Prostate gland (tissue), 2 donors: ENCODE data around the gene MVP. TPM values are rescaled to one million over a fixed set of nuclear protein-coding genes. Genes with fewer than 3 reads are reported as not detected.
A peak's percentile ranks its signal among the peaks of the same experiment; 100 is the strongest.

Source experiments
- DNase-seq: peaks from one replicate; pipeline ENCODE4 v3.0.0-alpha.2; 2019; ENCODE audit warnings: low spot score
- H3K27ac ChIP-seq, 2 donors: fragments of 200-600 bp; sonication (generic); 2 replicates each; pipeline ENCODE4 v1.5.1; 2017 to 2019
- H3K27me3 ChIP-seq: fragments of 200-600 bp; sonication (generic); replicated peaks from 2 replicates; pipeline ENCODE4 v1.5.1; 2019; ENCODE audit not compliant: insufficient read depth
- H3K36me3 ChIP-seq, 2 donors: fragments of 200-600 bp; sonication (generic); 1 replicate in 1 of 2; 2 replicates in 1 of 2; pipeline versions ENCODE4 v1.5.1 to v1.8.1; 2017 to 2019
- H3K4me1 ChIP-seq: fragments of 200-600 bp; sonication (generic); replicated peaks from 2 replicates; pipeline ENCODE4 v1.5.1; 2019
- H3K4me3 ChIP-seq, 2 donors: fragments of 200-600 bp; sonication (generic); 2 replicates each; pipeline ENCODE4 v1.5.1; 2017 to 2019
- H3K9me3 ChIP-seq: fragments of 200-600 bp; sonication (generic); 2 replicates; pipeline ENCODE4 v1.5.1; 2017
- CTCF ChIP-seq, 4 experiments: fragments of 200-600 bp in 2 of 4; fragments of 450-650 bp in 2 of 4; sonication (generic) in 2 of 4; IDR thresholded peaks; 1 replicate in 3 of 4; 2 replicates in 1 of 4; pipeline ENCODE4 v1.5.1; 2016 to 2019; ENCODE audit warnings: antibody characterized with exemption in 4 of 4, mild to moderate bottlenecking in 2 of 4, moderate library complexity in 2 of 4
- POLR2A ChIP-seq: fragments of 450-650 bp; IDR thresholded peaks from one replicate; pipeline ENCODE4 v1.6.1; 2016; ENCODE audit warnings: antibody characterized with exemption, mild to moderate bottlenecking
- POLR2AphosphoS5 ChIP-seq: sonication (generic); formaldehyde crosslinking; IDR thresholded peaks from one replicate; pipeline ENCODE4 v1.6.1; 2017; ENCODE audit warnings: antibody characterized with exemption
- WGBS: methylation state at CpG from one replicate; pipeline ENCODE4 v1.1.5; 2018; 5-methylcytosine and 5-hydroxymethylcytosine counted together
- intact Hi-C: fragments of 100-400 bp; cut with DNase I; formaldehyde crosslinking; loops from one replicate; pipeline ENCODE4 v1.14.2; 2022
- total RNA-seq, 2 donors: library from RNA; depleted of rRNA; stranded (reverse); fragments of >200 nt; gene quantifications; one replicate each; pipeline ENCODE4 v1.1.0, GENCODE V29; 2016

The MVP gene
- total RNA-seq, 2 donors from 2014 or later, result 59.3 to 247 TPM

- Histone ChIP-seq H3K9me3 (no peaks in the 10 kb centered on the region), H3K27me3 (no peaks in the 10 kb centered on the region), H3K36me3 (peaks cover 0 to 5% of the 10 kb centered on the region in 2 donors), H3K27ac (no peak overlapping the region), H3K4me1 (peaks cover 2% of the 10 kb centered on the region), H3K4me3 (no peak overlapping the region)
- TF ChIP-seq POLR2A, result no peak
- TF ChIP-seq CTCF (IDR thresholded peaks at IDR 0.05), result no peak
- no peak for TF ChIP-seq POLR2AphosphoS5
- WGBS, result 99% methylated on average over 3 of the region's 3 CpGs
- intact Hi-C loops, result no loop called here
- no peak for DNase-seq
Measured at GRCh38 chr16:29794231-29794710, 26.0 kb upstream of the MVP start.

- H3K27ac ChIP-seq, result no peak overlapping the region
- peaks cover 0 to 5% of the 10 kb centered on the region in 2 donors for H3K36me3 ChIP-seq
- TF ChIP-seq CTCF (IDR thresholded peaks at IDR 0.05) (no peak), POLR2AphosphoS5 (no peak), POLR2A (no peak)
- H3K4me1 ChIP-seq, result no peaks in the 10 kb centered on the region
- WGBS, result 89% methylated on average over 8 of the region's 8 CpGs
- intact Hi-C loops, result loop anchor here (10.0 kb wide), 1 partner anchor 852 kb away; the partner anchor contains the start of genes FBRS and PRR14
- no peak for DNase-seq
- H3K9me3 ChIP-seq, result no peaks in the 10 kb centered on the region
- no peak overlapping the region for H3K4me3 ChIP-seq
- H3K27me3 ChIP-seq, result no peaks in the 10 kb centered on the region
Measured at GRCh38 chr16:29802416-29802935, 17.8 kb upstream of the MVP start.

- no peak overlapping the region for H3K4me3 ChIP-seq
- intact Hi-C loops, result loop anchor here (10.0 kb wide), 1 partner anchor 851 kb away; the partner anchor contains the start of genes FBRS and PRR14
- 70% methylated on average over 8 of the region's 8 CpGs for WGBS
Measured at GRCh38 chr16:29804020-29804419, 16.2 kb upstream of the MVP start.

GRCh38 chr16:29804455-29805231 is 15.6 kb upstream of the MVP start:
- no peaks in the 10 kb centered on the region for H3K27me3 ChIP-seq
- H3K9me3 ChIP-seq, result no peaks in the 10 kb centered on the region
- TF ChIP-seq CTCF (IDR thresholded peaks at IDR 0.05), result no peak
- peak; percentile 7 for TF ChIP-seq POLR2A
- peaks cover 0 to under 1% of the 10 kb centered on the region in 2 donors for H3K36me3 ChIP-seq
- H3K4me1 ChIP-seq, result peaks cover 10% of the 10 kb centered on the region
- H3K27ac ChIP-seq, result peak overlapping the region; percentile 97 to 98
- peak; percentile 45 for DNase-seq
- intact Hi-C loops, result loop anchor here (10.0 kb wide), 1 partner anchor 850 kb away; the partner anchor contains the start of genes FBRS and PRR14
- H3K4me3 ChIP-seq, result peak overlapping the region; percentile 63 to 68
- 3% methylated on average over 23 of the region's 26 CpGs for WGBS

More at GRCh38 chr16:29804020-29804419, 16.2 kb upstream of the MVP start:
- Histone ChIP-seq H3K4me1 (peaks cover 4% of the 10 kb centered on the region), H3K36me3 (no peaks in the 10 kb centered on the region), H3K27me3 (no peaks in the 10 kb centered on the region), H3K27ac (peak overlapping the region; percentile 97 to 98), H3K9me3 (no peaks in the 10 kb centered on the region)
- no peak for DNase-seq
- no peak for TF ChIP-seq CTCF (IDR thresholded peaks at IDR 0.05)
